GM12865 (cell line): ENCODE measurements around the gene TMEM126A.
A peak's percentile ranks its signal among the peaks of the same experiment; 100 is the strongest.
"Not testable (repeated sequence)": the region's sequence is repeated elsewhere in the genome, so short reads cannot be mapped to it uniquely, and the experiment has no call there.

Source experiments
- DNase-seq: peaks from one replicate; pipeline ENCODE4 v3.0.0; 2010; ENCODE audit warnings: low read depth
- H3K4me3 ChIP-seq: 2 replicates; pipeline ENCODE4 v1.5.1; 2011; ENCODE audit warnings: mild to moderate bottlenecking, low read depth, low read length, control low read depth
- CTCF ChIP-seq: IDR thresholded peaks from 2 replicates; pipeline ENCODE4 v1.5.1; 2011; ENCODE audit warnings: low read length, control low read depth, low read depth, inconsistent platforms; ENCODE audit not compliant: insufficient read depth; ENCODE audit errors: missing control alignments

TMEM126A gene

GRCh38 chr11:85668157-85668556 lies 20.4 kb downstream of the TMEM126A start:
- no peak for TF ChIP-seq CTCF
- no peak for DNase-seq
- no peak overlapping the region for H3K4me3 ChIP-seq

- H3K4me3 ChIP-seq, DNase-seq: not testable (repeated sequence)
These were observed 23.3 kb downstream of the TMEM126A start for GRCh38 chr11:85670949-85671663.

GRCh38 chr11:85672105-85672902 lies 24.5 kb downstream of the TMEM126A start:
- no peak for TF ChIP-seq CTCF
- no peak overlapping the region for H3K4me3 ChIP-seq
- DNase-seq, result no peak

GRCh38 chr11:85673393-85673792 lies 25.6 kb downstream of the TMEM126A start:
- no peak overlapping the region for H3K4me3 ChIP-seq
- no peak for TF ChIP-seq CTCF
- no peak for DNase-seq

GRCh38 chr11:85679576-85679975 lies 31.8 kb downstream of the TMEM126A start:
- no peak for DNase-seq
- no peak for TF ChIP-seq CTCF

GRCh38 chr11:85680897-85681296 lies 33.1 kb downstream of the TMEM126A start:
- DNase-seq, result peak; percentile 20
- H3K4me3 ChIP-seq, result no peak overlapping the region
- no peak for TF ChIP-seq CTCF

More at GRCh38 chr11:85679576-85679975, 31.8 kb downstream of the TMEM126A start:
- no peak overlapping the region for H3K4me3 ChIP-seq
